ENCODE data around the gene PRR27.

The PRR27 gene

DNA sequence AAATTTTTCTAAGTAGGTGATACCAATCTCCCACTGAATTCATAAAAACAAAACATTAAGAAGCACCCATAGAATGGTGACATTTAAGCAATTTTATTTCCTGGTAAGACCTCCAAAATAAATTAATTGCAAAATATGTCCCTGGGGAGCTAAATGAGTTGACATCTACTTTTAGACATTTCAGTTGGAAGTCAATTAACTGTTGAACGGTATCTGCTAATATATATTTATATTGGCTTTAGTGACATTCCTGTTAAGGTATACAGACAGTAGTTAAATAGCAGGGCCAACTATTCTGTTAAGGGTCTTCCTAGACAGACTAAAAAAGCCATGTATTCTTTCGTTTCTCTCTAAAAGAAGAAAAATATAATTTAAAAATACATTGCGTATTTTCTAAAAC lies at the start of gene PRR27:
PRR27 (plus strand) TSS at position 301 of the 400 bp plus-strand sequence. CDS start 139 bp downstream, outside the sequence.
- no peak for DNase-seq

DNA sequence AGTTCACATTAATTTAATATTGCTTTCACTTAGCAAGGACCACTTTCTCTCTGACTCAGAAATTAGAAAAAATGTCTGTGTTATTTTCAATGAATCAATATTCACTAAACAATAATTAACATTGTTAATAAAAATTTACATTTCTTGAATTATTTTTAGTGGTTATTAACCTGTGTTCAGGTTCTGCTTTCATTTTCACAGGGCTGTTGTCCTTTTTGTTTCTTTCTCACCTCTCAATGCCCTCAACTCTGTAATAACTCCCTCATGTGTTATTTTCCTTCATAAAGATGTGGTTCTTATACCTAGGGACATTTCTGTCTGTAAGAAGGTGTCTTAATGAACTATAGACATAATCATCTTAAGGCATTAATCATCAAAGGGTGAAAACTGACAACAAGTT lies 43.1 kb upstream of the PRR27 start:
- no peak for DNase-seq

DNA sequence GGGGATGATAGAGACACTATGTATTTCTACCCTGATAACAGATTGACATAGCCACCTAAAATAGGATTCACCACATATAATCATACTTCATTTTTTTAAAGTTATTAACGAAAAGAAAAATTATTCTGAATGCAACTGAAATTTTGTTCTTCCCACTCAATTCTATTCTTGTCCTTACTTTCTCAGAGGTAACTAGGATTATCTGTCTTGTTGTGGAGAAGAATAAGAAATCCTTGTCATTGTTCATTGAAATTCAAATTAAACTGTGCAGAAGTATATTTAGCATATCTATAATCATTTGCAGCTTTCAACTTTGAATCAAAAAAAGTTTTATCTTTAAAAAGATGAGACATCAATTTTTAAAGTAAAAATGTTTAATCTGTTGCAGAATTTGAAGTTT lies 40.4 kb upstream of the PRR27 start:
- DNase-seq = no peak

DNA sequence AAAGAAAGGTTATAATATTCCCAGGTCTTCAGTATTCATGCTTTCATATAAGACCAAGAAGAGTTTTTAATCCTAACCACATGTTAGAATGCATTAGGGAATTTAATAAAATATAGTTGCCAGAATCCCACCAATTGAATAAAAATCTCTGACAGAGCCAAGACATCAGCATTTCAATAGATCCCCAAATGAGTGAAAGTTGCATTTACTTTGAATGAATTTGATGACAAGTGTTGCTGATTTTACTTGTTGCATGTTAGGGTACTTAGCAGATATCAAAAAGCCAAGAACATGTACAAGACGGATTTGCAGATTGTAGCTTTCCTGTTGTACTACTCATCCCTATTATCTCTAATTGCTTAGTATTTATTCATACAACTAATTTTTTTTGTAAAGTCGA lies 39.9 kb upstream of the PRR27 start:
- no peak for DNase-seq

DNA sequence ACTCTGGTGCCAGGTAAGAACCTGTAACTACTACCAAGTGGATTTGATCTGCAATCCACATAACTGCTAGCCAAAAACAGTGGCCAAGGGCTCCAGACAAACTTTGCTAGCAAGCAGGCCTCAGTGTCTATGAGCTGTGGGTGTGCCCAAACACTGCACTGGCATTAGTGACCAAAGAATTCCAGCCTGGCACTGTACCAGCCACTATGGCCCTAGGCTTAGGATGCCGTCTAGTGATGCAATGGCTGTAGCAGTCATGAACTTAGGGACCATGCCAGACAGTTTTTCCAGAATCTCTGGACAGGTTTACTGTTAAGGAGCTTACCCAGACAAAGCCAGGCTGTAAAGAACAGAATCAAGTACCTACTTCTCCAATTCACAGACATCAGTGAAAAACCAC lies 33.7 kb upstream of the PRR27 start:
- no peak for DNase-seq

DNA sequence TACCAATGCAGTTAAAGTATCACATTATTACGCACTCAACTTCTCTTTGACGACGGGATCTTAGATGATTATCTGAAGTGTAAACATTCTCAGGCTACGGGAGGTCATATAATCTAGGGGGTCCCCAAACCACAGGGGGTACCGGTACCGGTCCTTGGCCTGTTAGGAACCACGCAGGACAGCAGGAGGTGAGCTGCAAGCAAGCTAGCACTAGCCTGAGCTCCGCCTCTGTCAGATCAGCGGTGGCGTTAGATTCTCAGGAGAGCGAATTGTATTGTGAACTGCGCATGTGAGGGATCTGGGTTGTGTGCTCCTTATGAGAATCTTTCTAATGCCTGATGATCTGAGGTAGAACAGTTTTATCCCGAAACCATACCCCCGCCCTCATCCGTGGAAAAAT lies 20.6 kb upstream of the PRR27 start:
- no peak for DNase-seq

DNA sequence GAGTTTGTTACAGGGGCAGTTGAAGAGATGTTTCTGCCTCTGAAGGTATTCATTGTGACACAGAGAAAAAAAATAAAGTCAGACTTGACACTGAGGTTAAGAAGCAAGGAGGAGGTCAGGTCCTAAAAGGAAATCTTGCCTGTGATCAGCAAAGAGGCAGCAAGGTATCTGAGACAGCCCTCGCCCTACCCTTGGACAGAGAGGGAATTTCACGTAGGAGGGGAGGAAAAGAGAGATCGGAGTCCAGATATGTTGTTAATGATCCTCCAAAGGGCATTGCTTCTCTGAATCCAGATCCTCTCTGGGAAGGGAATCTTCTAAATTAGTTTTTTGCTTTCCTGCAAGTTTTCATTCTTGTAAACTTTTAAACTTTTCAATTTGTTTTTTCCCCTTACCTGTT lies 15.3 kb upstream of the PRR27 start:
- no peak for DNase-seq

DNA sequence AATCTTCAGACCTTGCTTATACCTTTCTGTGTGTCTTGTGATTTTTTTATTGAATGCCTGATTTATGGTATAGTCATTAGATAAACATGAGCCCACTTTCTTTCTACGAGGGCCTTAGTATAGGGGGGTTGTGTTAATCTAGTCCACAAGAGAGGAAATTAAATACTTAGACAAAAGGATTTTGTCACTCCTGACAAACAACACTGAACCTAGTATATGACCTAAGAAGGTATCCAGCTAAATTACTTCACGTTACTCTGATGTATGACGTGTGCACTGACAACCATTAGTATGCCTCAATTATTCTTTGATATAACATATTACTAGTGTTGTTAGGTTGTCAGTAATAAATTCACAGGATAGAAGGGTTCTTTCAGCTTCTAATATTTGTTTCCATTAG lies 2.8 kb upstream of the PRR27 start:
- no peak for DNase-seq

DNA sequence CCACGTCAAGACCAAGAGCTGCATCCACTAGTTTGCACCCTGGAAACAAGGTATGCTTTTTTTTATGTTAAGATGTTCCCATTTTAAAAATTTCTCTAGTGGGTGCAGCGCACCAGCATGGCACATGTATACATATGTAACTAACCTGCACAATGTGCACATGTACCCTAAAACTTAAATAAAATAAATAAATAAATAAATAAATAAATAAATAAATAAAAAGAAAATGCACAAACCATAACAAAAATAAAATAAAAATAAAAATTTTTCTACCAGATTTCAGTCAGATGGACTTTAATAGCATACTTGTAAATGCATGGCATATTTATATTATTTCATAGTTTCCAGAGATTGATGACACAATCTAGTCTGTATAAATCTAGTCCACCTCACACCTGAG lies 1.9 kb upstream of the PRR27 start:
- no peak for DNase-seq

DNA sequence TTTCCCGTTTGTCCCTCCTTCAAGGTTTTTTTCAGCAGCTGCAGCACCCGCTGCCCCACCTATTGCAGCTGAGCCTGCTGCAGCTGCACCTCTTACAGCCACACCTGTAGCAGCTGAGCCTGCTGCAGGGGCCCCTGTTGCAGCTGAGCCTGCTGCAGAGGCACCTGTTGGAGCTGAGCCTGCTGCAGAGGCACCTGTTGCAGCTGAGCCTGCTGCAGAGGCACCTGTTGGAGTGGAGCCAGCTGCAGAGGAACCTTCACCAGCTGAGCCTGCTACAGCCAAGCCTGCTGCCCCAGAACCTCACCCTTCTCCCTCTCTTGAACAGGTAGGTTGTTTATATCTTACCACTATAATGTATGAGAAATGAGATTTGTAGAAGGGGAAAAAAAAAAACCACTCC lies 4.5 kb downstream of the PRR27 start:
- DNase-seq = no peak

DNA sequence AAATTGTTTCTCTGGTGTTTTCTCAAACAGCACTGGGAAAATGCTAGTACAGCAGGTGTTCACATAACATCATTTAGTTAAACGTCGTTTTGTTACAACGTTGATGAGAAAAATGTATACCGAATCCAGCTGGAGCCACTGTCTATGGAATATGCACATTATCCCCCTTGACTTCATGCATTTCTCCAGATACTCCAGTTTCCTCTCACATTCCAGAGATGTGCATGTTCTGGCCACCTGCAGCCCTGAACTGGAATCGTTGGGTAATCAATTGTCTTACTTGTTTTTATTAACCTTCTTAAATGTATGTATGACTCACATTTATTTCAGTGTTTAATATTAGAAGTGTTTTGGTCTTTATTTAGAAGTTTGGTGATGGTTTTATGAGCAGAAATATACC lies 23.1 kb downstream of the PRR27 start:
- no peak for DNase-seq

DNA sequence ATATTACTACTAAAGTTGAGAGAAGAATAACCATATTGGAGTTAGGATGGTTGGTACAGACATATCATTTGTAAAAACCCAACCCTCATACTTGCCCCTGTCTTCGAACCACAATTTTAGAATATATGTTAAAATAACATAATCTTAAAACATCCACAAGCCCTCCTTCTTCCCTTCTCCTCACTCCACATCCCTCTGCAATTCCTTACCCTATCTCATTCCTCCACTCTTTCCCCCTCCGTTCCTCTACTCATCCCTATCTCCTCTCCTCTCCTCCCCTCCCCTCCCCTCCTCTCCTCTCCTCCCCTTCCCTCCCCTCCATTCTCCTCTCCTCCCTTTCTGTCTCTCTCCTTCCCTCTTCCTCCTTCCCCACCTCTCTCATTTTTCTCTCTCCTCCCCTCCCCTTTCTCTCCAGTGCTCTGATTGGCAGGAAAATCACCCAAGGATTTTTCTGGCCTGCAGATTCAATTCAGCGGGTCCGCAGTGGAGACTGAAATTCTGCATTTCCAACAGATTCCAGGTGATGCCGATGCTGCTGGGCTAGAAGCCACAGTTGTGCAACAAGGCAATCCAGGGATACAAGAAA lies 24.1 kb downstream of the PRR27 start:
- DNase-seq = no peak

DNA sequence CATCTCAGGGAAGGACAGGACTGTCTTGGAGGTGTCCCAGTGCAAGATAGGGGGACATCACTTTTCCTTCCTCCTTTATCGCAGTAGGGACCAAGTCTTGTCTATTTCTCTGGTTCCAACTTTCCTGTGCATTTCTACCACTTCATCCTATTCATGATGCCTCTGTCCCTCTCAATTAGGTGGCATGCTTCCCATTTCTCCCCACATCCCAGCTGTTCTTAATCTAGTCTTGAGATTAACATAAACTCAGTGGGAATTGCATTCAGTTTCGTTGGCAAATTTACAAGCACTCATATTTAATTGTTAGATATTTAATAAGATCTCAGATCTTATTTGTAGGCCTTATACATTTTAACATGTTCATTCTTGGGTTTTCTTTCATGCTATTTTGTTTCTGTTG lies 25.8 kb downstream of the PRR27 start:
- DNase-seq = no peak

DNA sequence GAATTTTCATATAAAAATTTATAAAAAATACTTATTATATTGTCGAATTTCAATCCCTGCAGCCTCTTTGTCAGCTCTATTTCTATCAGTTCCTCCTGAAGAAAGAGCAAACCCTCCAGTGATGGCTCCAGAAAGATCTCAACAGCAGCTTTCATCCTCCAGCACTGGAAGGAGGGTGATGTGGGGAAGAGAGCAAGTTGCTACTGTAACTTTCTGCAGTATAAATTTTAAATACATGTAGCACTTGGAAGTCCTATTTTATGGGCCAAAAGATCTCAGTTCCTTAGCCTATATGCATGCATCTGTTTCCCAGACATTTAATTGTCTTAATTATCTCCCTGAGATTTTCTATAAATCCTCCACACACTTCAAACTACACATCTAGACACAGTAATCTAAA lies 27.8 kb downstream of the PRR27 start:
- DNase-seq = no peak

DNA sequence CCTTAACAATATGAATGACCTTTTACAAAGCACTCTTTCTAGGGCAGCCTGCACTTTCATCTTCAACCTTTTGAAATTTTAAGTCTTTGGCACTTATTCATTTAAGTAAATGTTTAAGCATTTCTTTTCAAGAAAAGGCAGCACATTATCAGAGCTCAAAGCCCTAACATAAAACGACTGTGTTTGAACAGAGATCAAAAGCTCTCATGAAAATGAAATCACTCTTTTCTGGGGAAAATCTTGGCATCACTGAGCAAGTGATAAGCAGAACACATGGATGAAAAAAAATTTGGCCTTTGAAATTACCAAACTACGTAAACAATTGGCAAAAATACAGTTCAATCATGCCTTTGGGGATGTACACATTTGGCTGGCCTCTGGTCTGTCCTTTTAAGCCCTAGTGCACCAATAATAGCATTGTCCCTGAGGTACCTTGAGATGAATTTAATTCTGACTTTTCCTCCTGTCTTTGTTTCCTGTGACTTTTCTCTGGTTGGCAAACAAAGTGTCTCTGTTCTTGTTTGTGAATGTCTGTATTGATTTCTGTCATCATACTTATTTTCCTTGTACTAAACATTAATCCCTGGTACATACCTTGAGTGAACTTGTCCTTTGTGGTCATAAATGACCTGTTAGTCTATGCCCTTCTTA lies 28.6 kb downstream of the PRR27 start:
- DNase-seq = no peak

DNA sequence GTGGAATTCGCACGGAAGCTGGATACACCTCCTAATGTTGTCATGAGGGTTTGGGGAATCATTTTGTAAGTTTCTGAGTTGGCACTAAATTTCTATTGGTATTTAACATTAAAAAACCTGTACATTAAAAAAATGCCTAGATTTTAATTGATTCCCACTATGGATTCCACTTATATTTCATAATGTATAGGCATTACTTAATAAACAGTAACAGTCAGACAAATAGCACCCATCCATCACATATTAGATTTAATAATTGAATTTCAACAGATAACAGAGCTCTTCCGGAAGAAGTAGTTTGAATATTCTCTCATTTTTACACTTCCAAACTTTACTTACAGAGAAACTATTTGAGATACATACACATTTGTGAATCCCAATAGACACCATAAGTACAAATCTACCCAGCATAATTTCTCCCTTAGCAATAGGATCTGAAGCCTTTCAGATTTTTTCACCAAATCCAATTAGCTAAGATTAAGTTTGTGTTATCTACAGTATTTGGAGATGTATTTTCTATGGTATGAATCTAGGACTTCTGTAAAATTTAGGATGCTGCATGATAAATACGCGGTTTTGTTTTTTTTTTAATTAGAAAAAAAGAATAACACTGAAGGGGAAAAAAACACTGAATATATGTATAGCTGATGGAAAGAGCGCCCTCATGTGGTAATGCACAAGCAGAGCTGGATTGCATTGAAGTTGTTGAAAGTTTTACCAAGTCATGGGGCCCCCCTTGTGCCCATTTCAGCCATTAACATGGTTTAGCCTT lies 29.3 kb downstream of the PRR27 start:
- DNase-seq = no peak

DNA sequence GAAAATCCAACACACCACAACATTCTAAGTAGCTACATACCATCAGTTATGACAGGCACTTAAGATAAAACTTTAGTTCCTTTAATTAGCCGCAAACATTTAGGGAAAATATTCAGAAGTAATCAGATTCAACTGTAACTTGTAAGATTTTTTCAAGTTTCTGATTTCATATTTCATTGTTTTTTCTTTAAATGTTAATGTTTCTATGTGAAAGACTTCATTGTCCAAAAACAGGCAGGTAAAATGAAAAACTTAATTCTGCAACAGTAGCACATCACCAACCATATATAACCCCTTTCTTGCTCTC lies 29.9 kb downstream of the PRR27 start:
- no peak for DNase-seq

DNA sequence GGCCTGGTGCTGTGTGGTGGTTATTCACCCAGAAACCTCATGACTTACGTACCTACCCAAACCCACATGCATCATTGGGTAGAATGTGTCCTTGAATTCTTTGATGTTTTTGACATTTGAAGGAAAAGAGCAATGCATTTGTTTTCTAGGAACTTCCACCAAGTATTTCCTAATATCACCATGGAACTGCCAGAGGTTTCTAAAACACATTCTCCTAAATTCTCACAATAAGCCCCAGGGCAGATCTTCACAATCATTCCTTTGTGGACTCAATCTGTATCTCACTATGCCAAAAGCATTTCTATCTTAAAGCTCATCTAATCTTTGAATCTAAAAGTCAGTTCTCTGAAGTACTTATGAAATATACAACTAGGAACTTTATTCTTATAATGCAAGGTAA lies 33.2 kb downstream of the PRR27 start:
- DNase-seq = no peak

DNA sequence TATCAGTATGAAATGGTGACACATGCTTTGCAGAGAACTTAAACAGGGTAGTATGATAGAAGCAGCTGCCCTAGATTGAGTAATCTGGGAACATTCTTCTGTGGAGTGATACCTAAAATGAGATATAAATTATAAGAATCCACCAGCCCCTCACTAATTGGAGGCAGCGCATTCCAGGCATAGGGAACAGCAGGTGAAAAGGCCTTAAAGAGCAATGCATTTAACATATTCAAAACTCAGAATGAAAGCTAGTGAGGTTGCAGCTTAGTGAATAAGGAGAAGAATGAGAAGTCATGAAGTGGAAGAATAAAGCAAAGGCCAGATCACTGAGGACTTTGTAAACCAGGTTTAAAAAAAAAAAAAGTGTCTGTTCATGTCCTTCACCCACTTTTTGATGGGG lies 36.5 kb downstream of the PRR27 start:
- DNase-seq = no peak

DNA sequence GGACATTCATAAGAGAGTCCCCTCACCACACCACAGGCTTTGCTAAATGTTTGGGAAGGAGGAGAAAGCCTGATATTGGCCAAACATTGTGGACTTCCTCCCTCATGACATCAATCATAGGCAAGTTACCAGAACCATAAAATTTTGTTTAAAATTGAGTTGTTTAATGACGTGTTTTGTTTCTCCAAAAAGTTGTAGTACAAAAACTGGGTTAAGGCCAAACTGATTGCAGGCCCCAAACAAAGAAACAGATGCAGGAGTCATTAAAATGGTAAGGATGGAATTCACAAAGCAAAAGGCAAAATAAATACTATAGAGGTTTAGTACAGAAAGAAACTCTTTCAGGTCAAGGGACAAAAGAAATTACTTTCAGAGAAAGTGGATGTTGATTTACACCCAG lies 37.6 kb downstream of the PRR27 start:
- DNase-seq = no peak

DNA sequence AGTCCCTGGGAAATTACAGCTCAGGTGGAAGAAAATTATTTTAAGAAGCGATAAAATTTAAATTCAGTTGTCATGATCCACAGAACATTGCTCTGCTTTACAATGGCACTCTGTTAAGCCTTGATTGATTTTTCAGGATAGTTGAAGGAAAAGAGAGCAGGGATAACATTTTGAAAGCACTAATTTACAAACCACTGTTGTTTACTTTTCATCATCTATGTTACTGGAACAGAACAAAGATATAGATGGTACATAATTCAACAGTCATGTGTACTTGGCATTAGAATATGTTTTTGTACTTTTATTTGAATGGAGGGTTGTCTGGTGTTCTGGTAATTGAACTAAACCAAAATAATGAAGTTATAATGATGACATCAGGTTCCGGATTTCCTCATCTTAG lies 38.9 kb downstream of the PRR27 start:
- DNase-seq = no peak

DNA sequence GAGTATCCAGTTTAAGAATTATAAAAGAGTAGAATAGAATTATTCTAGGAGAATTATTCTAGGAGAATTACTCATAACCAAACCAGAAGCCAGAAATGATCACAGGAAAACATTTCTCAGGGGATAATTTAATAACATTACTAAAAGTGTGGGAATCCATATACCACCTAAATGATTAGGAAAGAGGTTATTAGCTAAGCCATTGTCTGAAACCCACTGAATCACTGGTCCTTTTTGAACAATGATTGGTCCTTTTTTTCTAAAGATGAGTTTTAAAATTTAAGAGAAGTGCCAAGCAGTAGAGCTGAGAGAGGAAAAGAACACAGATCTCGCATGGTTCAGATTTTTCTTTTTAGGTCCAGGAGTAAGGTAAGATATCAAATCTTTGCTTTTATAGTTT lies 41.4 kb downstream of the PRR27 start, which contains the start of gene ODAM:
ODAM (plus strand) TSS at position 301 of the 400 bp plus-strand sequence. CDS start 819 bp downstream, outside the sequence.
- DNase-seq = no peak

DNA sequence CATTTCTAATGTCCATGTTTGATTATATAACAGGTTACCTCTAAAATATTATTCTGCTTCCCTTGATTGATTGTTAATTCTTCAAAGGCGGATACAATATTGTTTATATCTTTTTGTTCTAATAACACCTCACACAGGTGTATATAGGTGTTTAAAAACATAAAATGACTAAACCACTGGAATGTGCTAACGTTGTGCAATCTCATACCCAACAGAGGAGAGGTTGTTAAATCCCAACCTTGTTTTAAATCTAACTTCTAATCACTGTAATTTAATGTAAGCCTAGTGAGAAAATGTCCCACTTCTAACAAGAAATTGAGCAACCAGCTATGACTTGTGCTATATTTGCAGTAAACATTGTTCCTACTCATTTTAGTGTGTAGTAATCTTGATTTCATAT lies 42.8 kb downstream of the PRR27 start:
- DNase-seq = no peak

DNA sequence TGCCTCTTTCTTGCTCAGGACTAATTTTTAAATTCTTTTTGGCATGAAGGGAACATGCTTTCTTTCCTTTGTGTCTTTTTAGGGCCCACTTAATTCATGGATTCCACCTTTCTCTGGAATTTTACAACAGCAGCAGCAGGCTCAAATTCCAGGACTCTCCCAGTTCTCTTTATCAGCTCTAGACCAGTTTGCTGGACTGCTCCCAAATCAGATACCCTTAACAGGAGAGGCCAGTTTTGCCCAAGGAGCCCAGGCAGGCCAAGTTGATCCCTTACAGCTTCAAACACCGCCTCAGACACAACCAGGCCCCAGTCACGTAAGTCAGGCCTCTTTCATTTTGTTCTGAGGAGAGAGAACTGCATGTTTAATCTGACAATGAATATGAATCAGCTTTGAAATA lies 43.8 kb downstream of the PRR27 start:
- no peak for DNase-seq

DNA sequence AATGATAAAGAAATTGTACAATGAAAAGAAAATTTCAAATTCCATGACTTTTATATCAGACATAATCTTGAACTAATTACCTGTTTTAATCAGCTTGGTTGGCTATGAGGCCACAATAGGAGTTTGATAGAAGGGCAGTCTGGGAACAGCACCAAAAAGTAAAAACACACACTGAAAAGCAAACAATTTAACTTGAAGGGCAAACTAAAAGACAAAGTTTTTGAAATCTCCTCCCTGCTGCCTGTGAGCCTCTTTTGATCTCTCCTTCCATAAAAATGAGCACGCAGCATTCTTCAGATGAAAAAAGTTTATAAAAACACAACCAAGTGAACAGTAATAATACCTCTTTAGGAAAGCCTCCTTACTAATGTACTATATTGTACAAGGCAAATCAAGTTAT lies 49.6 kb downstream of the PRR27 start:
- no peak for DNase-seq

All from CD4-positive, alpha-beta T cell treated with Interferon gamma for 1 hour (primary cell).